Heart left ventricle (tissue), 13 donors: ENCODE data around the gene SLC5A2.

Source experiments
- CTCF ChIP-seq, 12 donors: fragments of 200-600 bp; sonication (generic) in 4 of 12; IDR thresholded peaks; one replicate each; pipeline versions ENCODE4 v1.5.0 to v1.8.0; 2018 to 2022; ENCODE audit warnings: antibody characterized with exemption in 12 of 12, mild to moderate bottlenecking in 5 of 12
- POLR2A ChIP-seq, 2 donors: fragments of 450-650 bp; IDR thresholded peaks; one replicate each; pipeline ENCODE4 v1.6.1; 2017; ENCODE audit warnings: antibody characterized with exemption in 2 of 2, mild to moderate bottlenecking in 2 of 2, moderate library complexity in 2 of 2
- donor health status: ischemic (EF 13 %, LVEDD 7.1; RV severe dilation, severe dysfunction).
- donor health status: DM: no; HTN: yes; CAD: no.
- donor health status: DM: no; HTN: no; CAD: no.
- donor health status: ischemic (EF 25% LVEDD 6.9; RV normal size, moderate dysfunction).
- donor health status: ischemic (EF 25% LVEDD 5.7; RV mildly dilated, moderate dysfunction).
- donor health status: ischemic (EF 35%, LVEDD 5.7; RV mildly dilated, moderate dysfunction).
- donor health status: nonischemic (EF 11% LVEDD 7.7; RV severe dilation, severe dysfunction).
- donor health status: DM: yes; HTN: yes; CAD: no.
- donor health status: PGD.
- donor health status: ischemic (EF 29% LVEDD 5.4; RV normal size, mild dysfunction).
- donor health status: nonischemic (EF 23%, LVEDD 6.1; RV moderate dilation, normal function).

- TF ChIP-seq CTCF (IDR thresholded peaks at IDR 0.05), result no peak
- TF ChIP-seq POLR2A (IDR thresholded peaks at IDR 0.05), result no peak
Observed at GRCh38 chr16:31496670-31497069, 13.7 kb downstream of the SLC5A2 start.
